ENCODE results near the gene ZNF385B.

DNA sequence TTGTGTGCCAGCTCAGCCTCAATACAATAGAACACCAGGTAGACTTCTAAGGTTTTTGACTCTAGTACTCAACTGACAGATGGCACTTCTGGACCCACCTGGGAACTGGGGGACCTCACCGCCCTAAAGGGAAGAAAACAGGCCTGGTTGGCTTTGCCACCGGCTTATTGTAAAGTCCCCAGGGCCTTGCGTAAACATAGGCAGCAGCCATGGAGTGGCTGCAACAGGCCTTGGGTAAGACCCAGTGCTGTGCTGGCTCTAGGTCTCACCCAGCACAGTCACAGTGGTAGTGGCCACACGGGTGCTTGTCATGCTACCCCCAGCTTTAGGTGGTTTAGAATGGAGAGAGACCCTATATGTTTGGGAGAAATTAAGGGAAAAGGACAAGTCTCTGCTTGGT is 366.1 kb downstream of the ZNF385B start:
- TF ChIP-seq, protein P1, sequence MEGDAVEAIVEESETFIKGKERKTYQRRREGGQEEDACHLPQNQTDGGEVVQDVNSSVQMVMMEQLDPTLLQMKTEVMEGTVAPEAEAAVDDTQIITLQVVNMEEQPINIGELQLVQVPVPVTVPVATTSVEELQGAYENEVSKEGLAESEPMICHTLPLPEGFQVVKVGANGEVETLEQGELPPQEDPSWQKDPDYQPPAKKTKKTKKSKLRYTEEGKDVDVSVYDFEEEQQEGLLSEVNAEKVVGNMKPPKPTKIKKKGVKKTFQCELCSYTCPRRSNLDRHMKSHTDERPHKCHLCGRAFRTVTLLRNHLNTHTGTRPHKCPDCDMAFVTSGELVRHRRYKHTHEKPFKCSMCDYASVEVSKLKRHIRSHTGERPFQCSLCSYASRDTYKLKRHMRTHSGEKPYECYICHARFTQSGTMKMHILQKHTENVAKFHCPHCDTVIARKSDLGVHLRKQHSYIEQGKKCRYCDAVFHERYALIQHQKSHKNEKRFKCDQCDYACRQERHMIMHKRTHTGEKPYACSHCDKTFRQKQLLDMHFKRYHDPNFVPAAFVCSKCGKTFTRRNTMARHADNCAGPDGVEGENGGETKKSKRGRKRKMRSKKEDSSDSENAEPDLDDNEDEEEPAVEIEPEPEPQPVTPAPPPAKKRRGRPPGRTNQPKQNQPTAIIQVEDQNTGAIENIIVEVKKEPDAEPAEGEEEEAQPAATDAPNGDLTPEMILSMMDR (IDR thresholded peaks at IDR 0.05), result no peak
- TF ChIP-seq POLR2A (IDR thresholded peaks at IDR 0.05) (no peak), POLR2AphosphoS5 (IDR thresholded peaks at IDR 0.05) (no peak)
